Activated T-cell treated with anti-CD3 and anti-CD28 coated beads for 4 hours (primary cell): ENCODE results near the gene WDR47.
A peak's percentile ranks its signal among the peaks of the same experiment; 100 is the strongest.
"Not testable (repeated sequence)": the region's sequence is repeated elsewhere in the genome, so short reads cannot be mapped to it uniquely, and the experiment has no call there.

ENCODE experiments used
- DNase-seq: peaks from one replicate; pipeline ENCODE4 v3.0.0-alpha.2; 2020

Gene WDR47

GRCh38 chr1:109041621-109042468 lies at the start of gene WDR47:
Gene WDR47, minus strand, starts transcription at chr1:109042102. Its CDS starts 18,590 bp downstream, at chr1:109023512.
- peak; percentile 88 for DNase-seq

GRCh38 chr1:109091078-109091838 lies 49.4 kb upstream of the WDR47 start:
- no peak for DNase-seq

GRCh38 chr1:109090196-109091077 lies 48.5 kb upstream of the WDR47 start, which contains the start of gene TMEM167B:
Gene TMEM167B, plus strand, starts transcription at chr1:109090764. Its CDS starts 109 bp downstream, at chr1:109090873.
- DNase-seq: peak; percentile 77

GRCh38 chr1:109089242-109090015 lies 47.5 kb upstream of the WDR47 start:
- DNase-seq: no peak

- no peak for DNase-seq
These were observed 42.9 kb upstream of the WDR47 start for GRCh38 chr1:109084563-109085517.

- no peak for DNase-seq
These were observed 42.0 kb upstream of the WDR47 start for GRCh38 chr1:109083923-109084322.

- no peak for DNase-seq
These were observed 41.6 kb upstream of the WDR47 start for GRCh38 chr1:109083501-109083900.

GRCh38 chr1:109080441-109081082 lies 38.7 kb upstream of the WDR47 start:
- no peak for DNase-seq

- DNase-seq: no peak
These were observed 37.3 kb upstream of the WDR47 start for GRCh38 chr1:109079240-109079622.

- no peak for DNase-seq
These were observed 36.4 kb upstream of the WDR47 start for GRCh38 chr1:109078317-109078716.

- peak; percentile 77 for DNase-seq
These were observed 33.9 kb upstream of the WDR47 start, which contains the start of gene TAF13 for GRCh38 chr1:109075531-109076490. Gene TAF13, minus strand, starts transcription at chr1:109076003. Its CDS starts 56 bp downstream, at chr1:109075947.

GRCh38 chr1:109069294-109069693 lies 27.4 kb upstream of the WDR47 start:
- DNase-seq: no peak

GRCh38 chr1:109067883-109068282 lies 26.0 kb upstream of the WDR47 start:
- no peak for DNase-seq

GRCh38 chr1:109065137-109065536 lies 23.2 kb upstream of the WDR47 start:
- no peak for DNase-seq

- no peak for DNase-seq
These were observed 19.3 kb upstream of the WDR47 start for GRCh38 chr1:109061183-109061582.

- DNase-seq: no peak
These were observed 18.8 kb upstream of the WDR47 start for GRCh38 chr1:109060707-109061106.

- no peak for DNase-seq
These were observed 17.1 kb upstream of the WDR47 start for GRCh38 chr1:109059026-109059425.

GRCh38 chr1:109056064-109056463 lies 14.2 kb upstream of the WDR47 start:
- no peak for DNase-seq

GRCh38 chr1:109052145-109052544 lies 10.2 kb upstream of the WDR47 start:
- DNase-seq: not testable (repeated sequence)
